Activated B cell treated with CpG ODN at 0.5 μM for 24 hours (primary cell): ENCODE measurements around the gene RARS2. TPM values are rescaled to one million over a fixed set of nuclear protein-coding genes. Genes with fewer than 3 reads are reported as not detected.

ENCODE experiments used
- ATAC-seq: fragments of 200-7000 bp; cut with Tn5 transposase; one replicate; pipeline ENCODE4 v1.10.0; 2021; ENCODE audit warnings: low read depth, mild to moderate bottlenecking, moderate library complexity
- CTCF ChIA-PET: fragments of 350-600 bp; sonication (Branson Sonifier 250); formaldehyde crosslinking; loops from one replicate; lab custom pipeline; 2021; ENCODE audit warnings: antibody characterized with exemption; lab: Charles Lee
- POLR2A ChIA-PET: fragments of 350-600 bp; sonication (Branson Sonifier 250); formaldehyde crosslinking; loops from one replicate; lab custom pipeline; 2021; ENCODE audit warnings: antibody characterized with exemption; lab: Charles Lee
- DNase-seq: peaks from one replicate; pipeline ENCODE4 v3.0.0; 2022
- H3K27ac Mint-ChIP-seq: one replicate; pipeline ENCODE4 v1.8.0; 2020; ENCODE audit warnings: mixed read lengths
- H3K27me3 Mint-ChIP-seq: one replicate; pipeline ENCODE4 v1.8.0; 2021; ENCODE audit warnings: mixed read lengths
- H3K36me3 Mint-ChIP-seq: one replicate; pipeline ENCODE4 v1.8.0; 2021; ENCODE audit warnings: low read depth, mixed read lengths
- H3K4me1 Mint-ChIP-seq: one replicate; pipeline ENCODE4 v1.8.0; 2021; ENCODE audit warnings: mixed read lengths
- H3K4me3 Mint-ChIP-seq: one replicate; pipeline ENCODE4 v1.8.0; 2020; ENCODE audit warnings: mild to moderate bottlenecking, mixed read lengths
- H3K9me3 Mint-ChIP-seq: one replicate; pipeline ENCODE4 v1.8.0; 2020; ENCODE audit warnings: mixed read lengths
- CTCF ChIP-seq: fragments of 200-600 bp; IDR thresholded peaks from one replicate; pipeline ENCODE4 v1.8.0; 2022; ENCODE audit warnings: antibody characterized with exemption, mild to moderate bottlenecking
- intact Hi-C: fragments of 100-400 bp; cut with micrococcal nuclease; formaldehyde crosslinking; loops from one replicate; pipeline ENCODE4 v1.15.1; 2024
- total RNA-seq: library from RNA; stranded (reverse); gene quantifications from 2 replicates; pipeline ENCODE4 v1.2.3, GENCODE V29; 2022

Gene RARS2
- total RNA-seq, 1 donor from 2014 or later, result 27.0 TPM

DNA sequence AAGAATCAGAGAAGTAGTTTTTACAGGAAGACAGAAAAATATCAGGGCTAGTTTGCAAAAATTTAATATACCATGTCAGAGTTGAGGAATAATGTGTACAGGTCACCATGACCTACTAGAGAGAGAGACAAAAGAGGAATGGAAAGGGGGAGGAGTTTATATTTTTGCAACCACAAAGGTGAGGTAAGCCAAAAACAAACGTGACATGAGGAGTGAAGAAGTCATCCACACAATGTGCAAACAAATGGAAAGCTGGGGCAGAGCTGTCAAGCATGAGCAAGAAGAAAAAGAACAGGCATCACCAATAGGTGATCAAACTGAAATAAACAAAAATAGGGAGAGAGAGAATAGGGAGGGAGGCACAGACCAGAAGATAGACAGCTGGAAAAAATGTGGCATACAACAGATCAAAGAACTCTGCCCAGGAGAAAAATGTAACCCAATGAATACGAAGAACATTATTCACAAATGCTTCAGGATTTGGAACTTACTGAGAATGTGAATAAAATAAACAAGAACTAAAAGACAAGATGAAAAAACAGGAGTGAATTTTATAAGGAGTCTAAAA, 15.5 kb downstream of the RARS2 start:
- no peak overlapping the region for H3K27ac Mint-ChIP-seq
- ATAC-seq, result no peak
- peaks cover 38% of the 10 kb centered on the region for H3K36me3 Mint-ChIP-seq
- ChIA-PET CTCF (no interaction called here), POLR2A (no interaction called here)
- H3K9me3 Mint-ChIP-seq, result no peaks in the 10 kb centered on the region
- H3K27me3 Mint-ChIP-seq, result no peaks in the 10 kb centered on the region
- intact Hi-C loops, result no loop called here
- DNase-seq, result no peak
- H3K4me3 Mint-ChIP-seq, result no peak overlapping the region
- peaks cover 43% of the 10 kb centered on the region for H3K4me1 Mint-ChIP-seq
- TF ChIP-seq CTCF, result no peak

- POLR2A ChIA-PET, result no interaction called here
- H3K4me3 Mint-ChIP-seq, result no peak overlapping the region
- intact Hi-C loops, result no loop called here
Measured at GRCh38 chr6:87573307-87574024, 16.3 kb downstream of the RARS2 start.

GRCh38 chr6:87572883-87573282, 16.9 kb downstream of the RARS2 start:
- intact Hi-C loops, result no loop called here
- Mint-ChIP-seq H3K4me3 (no peak overlapping the region), H3K27ac (no peak overlapping the region), H3K9me3 (no peaks in the 10 kb centered on the region), H3K27me3 (no peaks in the 10 kb centered on the region), H3K4me1 (peaks cover 43% of the 10 kb centered on the region), H3K36me3 (peaks cover 37% of the 10 kb centered on the region)
- no peak for TF ChIP-seq CTCF
- DNase-seq, result no peak
- ChIA-PET POLR2A (no interaction called here), CTCF (no interaction called here)
- no peak for ATAC-seq

More at GRCh38 chr6:87573307-87574024, 16.3 kb downstream of the RARS2 start:
- no peak for TF ChIP-seq CTCF
- Mint-ChIP-seq H3K27ac (no peak overlapping the region), H3K4me1 (peaks cover 43% of the 10 kb centered on the region), H3K9me3 (no peaks in the 10 kb centered on the region), H3K27me3 (no peaks in the 10 kb centered on the region), H3K36me3 (peaks cover 36% of the 10 kb centered on the region)
- CTCF ChIA-PET, result no interaction called here
- ATAC-seq (no peak), DNase-seq (no peak)

GRCh38 chr6:87572021-87572420, 17.8 kb downstream of the RARS2 start:
- peaks cover 31% of the 10 kb centered on the region for H3K36me3 Mint-ChIP-seq
- H3K27ac Mint-ChIP-seq, result no peak overlapping the region
- no peaks in the 10 kb centered on the region for H3K27me3 Mint-ChIP-seq
- CTCF ChIA-PET, result interaction anchor here (0.7 kb wide), 1 partner anchor 306 kb away, joined by 4 read pairs; no protein-coding TSS in a partner anchor
- DNase-seq, result no peak
- POLR2A ChIA-PET, result no interaction called here
- peaks cover 43% of the 10 kb centered on the region for H3K4me1 Mint-ChIP-seq
- TF ChIP-seq CTCF, result no peak
- H3K4me3 Mint-ChIP-seq, result no peak overlapping the region
- H3K9me3 Mint-ChIP-seq, result no peaks in the 10 kb centered on the region
- no peak for ATAC-seq
- intact Hi-C loops, result no loop called here

DNA sequence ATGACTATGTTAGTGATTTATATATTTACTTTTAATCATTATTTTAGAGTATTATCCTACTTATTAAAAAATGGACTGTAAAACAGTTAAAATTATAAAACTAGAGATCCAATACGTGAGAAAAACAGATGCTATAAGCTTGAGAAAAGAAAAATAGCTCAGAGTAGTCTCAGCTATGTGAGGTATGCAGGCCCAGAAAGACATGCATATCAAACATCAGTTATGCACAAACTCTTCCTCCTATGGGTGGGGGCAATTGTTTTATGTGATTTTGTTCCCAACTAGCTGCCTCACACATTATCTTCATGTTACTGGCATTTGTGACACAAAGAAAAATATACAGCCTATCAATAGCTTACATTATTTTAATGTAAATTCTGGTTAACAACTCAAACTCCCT, 28.8 kb downstream of the RARS2 start:
- Mint-ChIP-seq H3K9me3 (no peaks in the 10 kb centered on the region), H3K27me3 (no peaks in the 10 kb centered on the region), H3K27ac (no peak overlapping the region), H3K4me3 (no peak overlapping the region), H3K36me3 (peaks cover 68% of the 10 kb centered on the region), H3K4me1 (no peaks in the 10 kb centered on the region)
- DNase-seq (no peak), ATAC-seq (no peak)
- intact Hi-C loops, result no loop called here
- TF ChIP-seq CTCF, result no peak
- CTCF ChIA-PET, result no interaction called here
- POLR2A ChIA-PET, result no interaction called here
